ENCODE data around the gene LMF1.

The LMF1 gene

GRCh38 chr16:1002399-1003166 is 31.8 kb upstream of the LMF1 start:
- DNase-seq (ENCODE audit: low read depth in 2 of 2), result peak; percentile 60 to 75

- DNase-seq (ENCODE audit: low read depth in 2 of 2), result no peak
Measured at GRCh38 chr16:1001096-1001495, 30.3 kb upstream of the LMF1 start.

- no peak for DNase-seq (ENCODE audit: low read depth in 2 of 2)
Measured at GRCh38 chr16:1000608-1001007, 29.8 kb upstream of the LMF1 start.

GRCh38 chr16:999677-1000076 is 28.9 kb upstream of the LMF1 start:
- DNase-seq (ENCODE audit: low read depth in 2 of 2), result no peak

- no peak for DNase-seq (ENCODE audit: low read depth in 2 of 2)
Measured at GRCh38 chr16:998615-999014, 27.8 kb upstream of the LMF1 start.

GRCh38 chr16:998211-998610 is 27.4 kb upstream of the LMF1 start:
- no peak for DNase-seq (ENCODE audit: low read depth in 2 of 2)

- DNase-seq (ENCODE audit: low read depth in 2 of 2), result peak; percentile 65 to 70
Measured at GRCh38 chr16:997440-998051, 26.8 kb upstream of the LMF1 start.

GRCh38 chr16:996681-997080 is 25.9 kb upstream of the LMF1 start:
- DNase-seq (ENCODE audit: low read depth in 2 of 2), result no peak

GRCh38 chr16:995783-996182 is 25.0 kb upstream of the LMF1 start:
- DNase-seq (ENCODE audit: low read depth in 2 of 2), result no peak

GRCh38 chr16:995087-995486 is 24.3 kb upstream of the LMF1 start:
- no peak for DNase-seq (ENCODE audit: low read depth in 2 of 2)

GRCh38 chr16:993731-994130 is 22.9 kb upstream of the LMF1 start:
- DNase-seq (ENCODE audit: low read depth in 2 of 2), result no peak

- no peak for DNase-seq (ENCODE audit: low read depth in 2 of 2)
Measured at GRCh38 chr16:991773-992172, 21.0 kb upstream of the LMF1 start.

GRCh38 chr16:991345-991744 is 20.6 kb upstream of the LMF1 start:
- no peak for DNase-seq (ENCODE audit: low read depth in 2 of 2)

GRCh38 chr16:990516-991291 is 19.9 kb upstream of the LMF1 start:
- no peak for DNase-seq (ENCODE audit: low read depth in 2 of 2)

GRCh38 chr16:989354-989814 is 18.6 kb upstream of the LMF1 start:
- DNase-seq (ENCODE audit: low read depth in 2 of 2), result no peak

- no peak for DNase-seq (ENCODE audit: low read depth in 2 of 2)
Measured at GRCh38 chr16:988471-989353, 17.9 kb upstream of the LMF1 start.

GRCh38 chr16:987906-988305 is 17.1 kb upstream of the LMF1 start:
- DNase-seq (ENCODE audit: low read depth in 2 of 2), result no peak

- DNase-seq (ENCODE audit: low read depth in 2 of 2), result no peak
Measured at GRCh38 chr16:986925-987582, 16.3 kb upstream of the LMF1 start.

GRCh38 chr16:986411-986810 is 15.6 kb upstream of the LMF1 start:
- DNase-seq (ENCODE audit: low read depth in 2 of 2), result no peak

- DNase-seq (ENCODE audit: low read depth in 2 of 2), result no peak
Measured at GRCh38 chr16:985646-986400, 15.0 kb upstream of the LMF1 start.
